ENCODE measurements around the gene SLC6A7.

SLC6A7 gene

DNA sequence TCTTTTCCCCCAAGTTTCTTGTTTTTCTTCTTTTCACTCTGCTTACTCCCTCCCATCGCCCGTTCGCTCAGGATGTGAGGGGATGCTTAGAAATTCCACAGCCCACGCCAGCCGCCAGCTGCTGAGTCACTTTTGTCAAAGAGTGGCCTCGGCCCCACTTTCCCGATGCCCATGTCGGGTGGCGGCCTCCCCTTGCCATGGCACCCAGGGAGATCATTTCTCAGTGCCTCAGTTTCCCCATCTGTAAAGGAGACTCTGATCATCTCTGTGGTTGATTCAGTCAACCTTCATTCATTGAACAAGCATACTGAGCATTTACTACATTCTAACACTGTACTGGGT, 33.9 kb upstream of the SLC6A7 start:
- DNase-seq: no peak

DNA sequence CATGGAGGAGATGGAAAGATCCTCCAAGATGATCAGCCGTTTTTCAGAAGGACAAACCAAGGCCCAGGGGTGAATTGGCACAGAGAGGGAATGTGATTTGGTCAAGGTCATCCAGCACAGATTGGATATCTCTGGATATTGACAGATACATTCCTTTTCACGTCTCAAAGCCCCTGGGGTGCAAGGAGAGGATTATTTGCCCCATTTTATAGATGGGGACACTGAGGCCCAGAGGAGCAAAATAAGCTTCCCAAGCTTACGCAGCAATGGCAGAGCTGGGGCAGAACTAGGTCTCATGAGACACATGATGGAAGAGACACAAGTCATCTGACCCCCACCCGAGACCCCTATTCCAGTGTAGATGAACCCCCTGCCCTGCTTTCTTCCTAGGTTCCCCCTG, 33.3 kb upstream of the SLC6A7 start:
- no peak for DNase-seq

DNA sequence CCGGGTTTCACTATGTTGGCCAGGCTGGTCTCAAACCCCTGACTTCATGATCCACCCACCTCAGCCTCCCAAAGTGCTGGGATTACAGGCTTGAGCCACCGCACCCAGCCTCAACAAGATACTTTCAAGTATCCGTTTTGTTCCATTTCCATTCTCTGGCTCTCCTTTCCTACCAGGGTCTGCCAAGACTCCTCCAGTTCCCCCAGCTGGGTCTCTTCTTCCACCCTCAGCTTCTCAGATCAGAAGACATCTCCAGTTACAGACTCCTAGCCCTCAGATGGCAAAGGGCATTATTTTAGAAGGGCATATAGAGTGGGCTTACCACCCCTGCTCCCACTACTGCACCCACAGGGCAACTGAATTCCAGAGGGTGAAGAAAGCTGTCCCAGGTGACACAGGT, 32.7 kb upstream of the SLC6A7 start:
- no peak for DNase-seq

DNA sequence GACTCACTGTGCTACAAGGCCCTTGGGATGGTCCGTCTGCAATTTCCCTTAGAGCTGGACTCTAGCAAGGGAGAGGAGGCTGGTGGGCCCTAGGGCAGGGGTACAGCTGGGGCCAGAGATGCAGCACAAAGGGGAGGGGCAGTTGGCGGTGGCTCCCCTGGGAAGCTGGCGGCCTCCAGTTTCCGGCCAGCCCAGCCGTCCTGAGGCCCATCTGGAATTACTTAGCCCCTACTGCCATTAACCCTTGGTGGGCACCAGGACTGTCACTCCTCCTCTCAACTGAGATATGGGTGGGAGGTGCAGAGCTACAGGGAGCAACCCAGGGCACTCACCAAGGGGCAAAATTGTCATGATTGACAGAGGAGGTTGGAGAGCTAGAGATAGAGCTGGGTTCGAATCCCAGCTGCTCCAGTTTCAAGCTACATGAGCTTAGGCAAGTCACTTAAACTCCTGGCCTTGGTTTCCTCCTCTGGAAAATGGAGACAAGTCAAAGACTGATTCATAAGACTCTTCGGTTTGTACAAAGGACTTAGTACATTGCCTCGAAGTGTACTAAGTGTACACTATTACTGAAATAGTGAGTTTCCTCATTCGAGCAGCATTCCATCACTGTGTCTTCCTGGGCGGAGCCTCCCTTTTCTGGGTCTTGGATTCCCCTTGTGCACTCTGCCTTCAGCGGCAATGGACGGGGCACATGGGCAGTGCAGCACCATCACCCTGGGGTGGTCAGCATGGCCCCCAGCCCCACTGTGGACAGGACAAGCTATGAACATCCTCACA, 31.5 kb upstream of the SLC6A7 start:
- DNase-seq: no peak

DNA sequence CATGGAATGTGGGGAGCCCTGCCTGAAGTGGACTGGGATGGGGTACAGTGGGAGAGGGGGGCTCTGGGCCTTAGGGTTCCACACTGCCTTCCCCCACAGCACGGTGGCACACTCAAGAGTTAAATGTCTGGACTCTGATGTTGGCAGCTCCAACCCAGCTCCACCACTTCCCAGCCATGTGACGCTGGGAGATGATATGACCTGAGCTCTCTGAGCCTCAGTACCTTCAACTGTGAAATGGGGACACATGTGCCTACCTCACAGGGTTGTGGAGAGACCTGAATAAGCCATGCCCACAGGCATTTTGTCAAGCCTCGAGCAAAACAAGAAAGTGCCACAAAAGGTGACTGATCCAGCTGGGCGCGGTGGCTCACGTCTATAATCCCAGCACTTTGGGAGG, 30.8 kb upstream of the SLC6A7 start:
- DNase-seq: no peak

DNA sequence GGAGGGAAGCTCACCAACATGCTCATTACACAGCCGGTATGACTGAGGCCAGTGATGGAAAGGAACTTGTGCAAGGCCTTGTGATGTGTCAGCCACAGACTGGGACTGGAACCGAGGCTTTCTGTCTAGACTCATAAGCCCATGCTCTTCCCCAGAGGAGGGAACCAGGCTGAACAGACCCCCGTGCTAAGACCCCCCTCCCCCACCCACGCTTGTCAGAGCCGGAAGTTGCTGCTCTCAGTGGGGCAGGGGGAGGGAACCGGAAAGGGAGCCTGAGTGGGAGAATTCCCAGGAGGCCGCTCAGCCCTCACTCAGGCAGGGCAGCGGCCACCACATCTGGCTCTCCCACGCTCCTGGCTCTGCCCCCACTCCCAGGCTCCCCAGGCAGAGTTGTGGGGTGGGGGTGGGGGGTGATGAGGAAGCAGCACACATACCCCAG, 30.1 kb upstream of the SLC6A7 start:
- DNase-seq: peak; percentile 74

DNA sequence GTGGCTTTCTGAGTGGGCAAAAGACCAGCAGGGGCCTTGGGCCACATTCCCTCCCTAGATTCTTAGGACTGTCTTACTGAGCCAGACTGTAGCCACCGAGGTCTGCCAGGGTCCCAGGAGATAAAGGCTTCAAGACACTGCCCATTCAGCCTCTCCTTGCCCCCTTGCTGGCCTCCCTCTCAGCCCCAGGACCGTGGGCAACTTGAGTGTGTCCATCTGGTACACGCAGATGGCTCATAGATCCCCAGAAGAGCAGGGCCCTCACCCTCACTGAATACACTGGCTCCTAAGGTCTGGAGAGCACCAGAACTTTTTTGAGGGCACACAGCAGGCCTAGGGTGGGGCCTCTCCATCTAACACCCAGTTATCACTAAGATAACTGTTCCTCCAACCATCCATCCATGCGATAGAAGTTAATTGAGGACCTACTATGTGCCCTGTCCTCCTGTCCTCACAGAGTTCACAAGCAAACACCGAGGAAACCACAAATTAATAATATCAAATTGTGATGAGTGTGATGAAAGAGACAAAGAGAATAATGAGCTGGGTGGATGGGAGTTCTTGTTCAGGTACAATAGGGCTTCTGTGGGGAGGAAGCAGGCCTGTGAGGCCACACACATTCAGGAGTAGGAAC, 29.3 kb upstream of the SLC6A7 start:
- DNase-seq: no peak

DNA sequence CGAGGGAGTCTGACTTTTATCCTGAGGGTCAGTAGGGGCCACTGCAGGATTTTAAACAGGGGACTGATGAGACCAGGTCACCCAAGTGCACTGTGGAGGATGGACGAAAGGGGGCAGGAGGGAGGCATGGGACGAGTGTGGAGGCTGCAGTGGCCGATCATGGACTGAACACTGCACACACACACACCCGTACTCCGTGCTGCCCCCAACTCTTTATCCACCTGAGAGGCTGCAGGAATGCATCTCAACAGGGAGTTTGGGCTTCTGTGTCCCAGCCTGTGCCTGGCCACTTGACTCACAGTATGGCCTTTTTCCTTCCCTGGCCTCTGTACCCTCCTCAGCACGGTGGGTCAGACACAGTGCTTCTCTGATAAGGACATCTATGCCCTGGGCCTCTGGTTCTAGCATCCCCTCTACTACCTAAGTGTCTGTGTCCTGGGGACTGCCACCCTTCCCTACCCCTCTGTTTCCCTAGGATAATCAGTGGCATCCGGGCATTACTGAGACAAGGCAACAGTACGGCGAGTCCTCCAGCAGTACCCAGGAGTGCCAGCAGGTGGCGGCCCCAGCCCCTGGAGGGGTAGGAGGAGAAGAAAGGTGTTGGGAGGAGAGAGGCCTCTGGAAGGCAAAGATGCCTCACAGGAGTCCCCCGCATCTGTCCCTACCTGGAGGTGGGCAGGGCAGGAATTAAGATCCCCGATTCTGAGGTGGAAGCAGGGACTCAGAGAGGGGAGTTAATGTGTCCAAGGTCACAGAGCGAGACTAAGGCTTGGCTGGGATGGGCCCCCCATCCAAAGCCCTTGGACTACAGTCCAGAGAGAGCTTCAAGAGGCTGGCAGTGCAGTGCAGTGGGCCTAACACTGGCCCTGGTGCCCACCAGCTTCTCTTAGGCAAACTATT, 28.4 kb upstream of the SLC6A7 start:
- DNase-seq: peak; percentile 70

DNA sequence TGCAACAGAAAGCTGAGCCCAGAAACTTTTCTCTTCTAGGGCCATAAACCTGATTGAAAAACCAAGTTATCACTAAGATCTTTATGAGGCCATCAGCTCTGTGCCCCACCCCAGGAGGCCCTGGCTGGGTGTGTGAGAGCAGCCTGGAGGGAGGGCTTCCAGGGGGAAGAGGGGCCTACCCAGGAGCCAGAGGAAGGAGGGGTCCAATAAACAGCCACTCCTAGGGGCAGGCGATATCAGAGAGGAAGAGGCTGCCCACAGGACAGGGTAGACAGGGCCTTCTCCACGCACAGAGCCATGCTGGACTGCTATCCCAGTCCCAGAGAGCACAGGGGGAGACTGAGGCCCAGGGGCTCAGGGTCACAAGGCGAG, 27.7 kb upstream of the SLC6A7 start:
- no peak for DNase-seq

DNA sequence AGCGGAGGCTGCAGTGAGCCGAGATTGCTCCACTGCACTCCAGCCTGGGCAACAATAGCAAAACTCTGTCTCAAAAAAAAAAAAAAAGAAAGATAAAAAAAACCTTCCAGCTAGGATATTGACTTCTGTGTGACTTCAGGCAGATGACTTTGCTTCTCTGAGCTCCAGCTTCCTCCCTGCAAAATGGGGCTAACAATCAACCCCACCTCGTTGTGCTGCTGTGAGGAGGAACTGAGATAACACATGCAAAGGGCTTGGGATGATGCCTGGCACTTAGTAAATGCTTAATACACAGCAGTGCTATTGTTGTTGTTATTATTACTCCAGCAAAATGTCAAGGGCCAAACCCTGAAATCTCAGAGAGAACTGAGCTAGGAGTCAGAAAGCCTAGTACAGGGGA, 26.8 kb upstream of the SLC6A7 start:
- no peak for DNase-seq

DNA sequence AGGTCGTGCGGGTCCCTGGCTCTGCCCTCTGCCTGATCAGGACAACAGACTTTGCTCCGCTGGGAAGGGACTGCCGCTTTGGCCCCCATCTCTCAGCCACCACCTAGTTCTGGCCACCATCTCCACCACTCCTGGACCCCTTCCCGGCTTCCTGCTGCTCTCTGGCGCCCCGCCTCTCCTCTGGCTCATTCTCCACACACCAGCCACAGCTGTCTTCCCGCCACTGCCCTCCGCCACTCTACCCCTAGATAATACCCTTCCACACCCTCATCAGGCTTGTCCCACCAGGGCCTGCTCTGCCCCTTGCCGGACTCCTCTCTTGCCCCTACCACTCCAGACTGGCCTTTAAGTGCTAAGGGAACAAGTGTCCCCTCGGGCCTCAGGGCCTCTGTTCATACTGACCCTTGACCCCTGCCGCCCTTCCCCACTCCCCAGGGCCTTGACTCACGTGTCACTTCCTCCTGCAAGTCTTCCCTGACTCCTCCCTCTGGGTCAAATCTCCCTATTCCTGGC, 26.3 kb upstream of the SLC6A7 start:
- DNase-seq: no peak

DNA sequence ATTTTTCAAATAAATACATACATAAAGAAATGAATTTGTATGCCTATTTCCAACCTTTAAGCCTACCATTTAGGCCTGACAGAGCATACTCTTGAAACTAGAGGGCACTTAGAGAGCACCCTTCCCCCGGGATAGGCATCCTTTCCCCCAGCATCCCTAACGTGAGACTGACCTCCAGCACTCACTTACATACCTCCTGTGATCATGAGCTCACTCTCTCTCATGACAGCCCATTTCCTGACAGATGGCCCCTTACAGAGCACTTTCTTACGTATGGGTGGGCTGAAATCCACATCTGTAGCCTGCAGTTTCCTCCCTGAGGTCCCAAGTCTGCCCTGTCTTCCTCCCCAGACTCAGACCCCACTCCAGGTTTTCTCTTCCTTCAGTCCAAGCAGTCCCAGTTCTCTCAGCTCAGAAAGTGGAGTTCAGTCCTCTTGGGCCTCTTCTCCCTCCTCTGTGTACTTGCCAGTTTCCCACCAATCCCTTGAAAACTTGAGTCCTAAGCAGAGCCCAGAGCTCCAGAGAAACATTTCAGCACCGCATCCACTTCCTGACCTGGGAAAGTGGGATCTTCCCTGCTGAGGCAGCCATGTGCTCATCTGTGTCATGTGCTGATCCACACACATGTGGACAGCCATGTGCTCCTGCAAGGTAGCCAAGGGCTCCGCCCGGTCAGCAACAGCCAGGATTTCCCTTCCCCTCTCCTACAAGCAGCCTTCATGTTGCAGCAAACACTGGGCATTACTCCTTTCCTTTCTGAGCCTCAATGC, 25.5 kb upstream of the SLC6A7 start:
- no peak for DNase-seq

DNA sequence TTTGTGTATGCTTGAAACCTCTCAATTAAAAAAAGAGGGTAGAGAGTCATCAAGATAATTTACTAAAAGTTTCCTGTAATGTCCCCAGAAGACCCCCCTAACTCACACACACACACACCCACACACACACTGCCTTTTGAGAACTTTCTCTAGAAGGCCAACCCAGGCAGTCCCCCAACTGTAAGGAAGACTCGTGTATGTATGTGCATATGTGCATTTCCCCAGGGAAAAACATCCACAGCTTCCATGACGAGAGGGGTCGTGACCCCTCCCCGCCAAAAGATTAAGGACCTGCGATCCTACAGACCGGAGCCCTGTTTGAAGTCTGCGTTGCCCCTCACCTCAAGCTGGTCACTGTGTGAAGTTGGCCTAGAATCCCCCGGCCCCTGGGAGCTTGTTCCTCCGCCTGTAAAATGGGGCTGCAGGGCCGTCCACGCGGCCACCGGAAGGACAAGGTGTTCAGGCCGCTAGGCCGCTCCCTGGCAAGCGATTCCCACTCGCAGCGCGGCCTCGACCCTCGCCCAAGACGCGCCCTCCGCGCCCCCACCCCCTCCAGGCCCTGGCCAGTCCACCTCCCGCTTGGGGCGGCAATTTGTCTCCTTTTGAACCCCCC, 23.7 kb upstream of the SLC6A7 start:
- DNase-seq: no peak

DNA sequence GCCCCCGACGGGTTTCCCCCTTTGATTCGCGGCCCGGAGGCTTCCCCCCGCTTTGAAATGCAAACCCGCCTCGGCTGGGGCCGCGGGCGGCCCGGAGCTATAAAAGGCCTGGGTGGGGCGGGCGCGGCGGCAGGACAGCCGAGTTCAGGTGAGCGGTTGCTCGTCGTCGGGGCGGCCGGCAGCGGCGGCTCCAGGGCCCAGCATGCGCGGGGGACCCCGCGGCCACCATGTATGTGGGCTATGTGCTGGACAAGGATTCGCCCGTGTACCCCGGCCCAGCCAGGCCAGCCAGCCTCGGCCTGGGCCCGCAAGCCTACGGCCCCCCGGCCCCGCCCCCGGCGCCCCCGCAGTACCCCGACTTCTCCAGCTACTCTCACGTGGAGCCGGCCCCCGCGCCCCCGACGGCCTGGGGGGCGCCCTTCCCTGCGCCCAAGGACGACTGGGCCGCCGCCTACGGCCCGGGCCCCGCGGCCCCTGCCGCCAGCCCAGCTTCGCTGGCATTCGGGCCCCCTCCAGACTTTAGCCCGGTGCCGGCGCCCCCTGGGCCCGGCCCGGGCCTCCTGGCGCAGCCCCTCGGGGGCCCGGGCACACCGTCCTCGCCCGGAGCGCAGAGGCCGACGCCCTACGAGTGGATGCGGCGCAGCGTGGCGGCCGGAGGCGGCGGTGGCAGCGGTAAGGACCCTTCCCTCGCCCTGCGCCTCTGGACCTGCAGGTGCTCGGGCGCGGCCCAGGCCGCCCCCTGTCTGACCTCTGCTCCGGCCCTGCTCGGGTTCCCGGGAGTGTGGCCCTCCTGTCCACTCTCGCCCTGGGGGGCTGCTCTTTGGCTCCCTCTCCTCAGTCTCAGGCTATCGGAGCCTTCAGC, 23.0 kb upstream of the SLC6A7 start, which contains the start of gene CDX1:
TSS of gene CDX1 (plus strand) at position 129 of the 862 bp plus-strand sequence. CDS start at position 228, 99 bp downstream.
- DNase-seq: no peak

DNA sequence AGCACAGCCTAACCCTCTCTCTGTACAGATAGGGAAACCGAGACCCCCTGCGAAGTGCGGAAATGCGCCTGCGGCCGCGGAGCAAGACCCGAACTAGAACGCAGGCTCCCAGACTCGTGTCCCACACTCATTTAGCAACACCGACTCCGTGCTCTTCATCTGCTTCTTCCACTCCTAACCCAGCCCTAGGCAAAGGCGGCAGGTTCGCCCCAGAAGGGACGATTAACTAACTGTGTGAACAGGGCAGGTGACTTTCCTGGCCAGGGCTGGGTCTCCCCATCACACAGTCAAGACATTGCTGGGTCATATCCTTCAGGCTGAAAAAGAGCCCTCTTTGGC, 22.4 kb upstream of the SLC6A7 start:
- no peak for DNase-seq

DNA sequence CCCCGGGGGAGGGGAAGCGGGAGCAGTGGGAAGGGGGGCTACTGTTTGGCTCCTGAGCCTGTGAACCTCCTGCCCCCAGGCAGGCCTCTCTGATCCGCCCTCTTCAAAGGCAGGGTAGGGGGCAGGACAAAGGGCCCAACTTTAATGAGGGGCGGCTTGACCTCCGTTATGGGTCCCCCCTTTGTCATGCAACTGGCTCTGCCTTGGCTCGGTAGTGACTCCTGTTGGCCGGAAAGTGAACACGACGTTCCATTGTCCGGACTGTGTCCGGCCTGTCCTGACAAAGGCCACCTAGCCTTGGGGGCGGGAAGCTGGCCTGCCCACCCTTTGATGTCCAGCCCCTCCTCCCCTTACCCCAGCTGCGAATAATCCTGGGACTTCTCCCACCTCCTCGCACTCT, 22.0 kb upstream of the SLC6A7 start:
- no peak for DNase-seq

DNA sequence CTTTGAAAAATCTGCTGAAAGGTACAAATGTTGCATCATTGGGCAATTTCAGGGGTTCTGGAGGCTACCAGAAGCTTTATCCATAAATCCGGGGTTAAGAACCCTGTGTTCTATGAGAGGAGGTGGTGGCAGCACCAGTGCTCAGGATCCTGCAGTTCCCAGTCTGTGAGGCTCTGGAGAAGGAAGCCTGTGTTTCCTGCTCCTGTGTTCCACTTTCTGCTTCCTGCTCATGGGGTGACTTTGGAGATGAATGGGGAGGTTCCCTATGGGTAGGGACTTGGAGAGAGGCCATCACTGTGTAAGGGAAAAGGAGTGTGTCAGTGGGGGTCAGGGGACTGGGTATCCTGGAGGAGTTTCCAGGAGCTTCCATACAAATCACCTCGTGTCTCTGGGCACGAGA, 21.0 kb upstream of the SLC6A7 start:
- no peak for DNase-seq

DNA sequence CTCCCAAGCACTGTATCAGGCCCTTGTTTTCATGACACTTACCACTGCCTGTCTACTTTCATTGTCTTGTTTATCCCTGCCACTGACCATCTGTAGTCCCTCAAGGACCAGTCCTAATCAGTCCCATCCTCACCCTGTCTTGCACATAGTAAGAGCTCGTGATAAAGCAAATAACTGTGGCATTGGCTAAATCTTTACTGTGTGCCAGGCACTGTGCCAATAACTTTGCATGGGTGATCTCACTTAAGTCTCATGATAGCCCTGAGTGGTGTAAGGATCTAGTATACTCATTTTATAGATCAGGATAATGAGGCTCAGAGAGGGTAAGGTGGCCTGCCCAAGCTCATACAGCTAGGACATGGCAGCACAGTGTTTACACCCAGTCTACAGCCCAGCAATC, 17.7 kb upstream of the SLC6A7 start:
- no peak for DNase-seq

DNA sequence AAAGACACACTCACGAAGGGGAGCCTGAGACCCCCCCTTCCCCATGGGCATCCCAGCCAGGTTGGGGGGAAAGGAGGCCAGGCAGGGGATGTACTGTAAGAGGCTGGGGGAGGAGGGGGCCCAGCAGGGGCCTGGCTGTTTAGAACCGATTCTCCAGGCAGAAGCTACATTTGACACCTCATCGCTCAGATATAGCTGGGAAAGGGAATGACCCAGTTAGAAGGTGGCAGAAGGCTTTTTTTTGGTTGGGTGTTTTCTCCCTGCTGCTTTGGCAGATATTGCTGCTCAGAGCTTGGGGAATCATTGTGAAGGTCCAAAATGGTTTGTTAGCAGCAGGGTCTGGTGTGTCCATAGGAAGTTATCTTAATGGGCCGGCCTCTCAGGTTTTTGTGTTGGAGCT, 17.3 kb upstream of the SLC6A7 start:
- no peak for DNase-seq

DNA sequence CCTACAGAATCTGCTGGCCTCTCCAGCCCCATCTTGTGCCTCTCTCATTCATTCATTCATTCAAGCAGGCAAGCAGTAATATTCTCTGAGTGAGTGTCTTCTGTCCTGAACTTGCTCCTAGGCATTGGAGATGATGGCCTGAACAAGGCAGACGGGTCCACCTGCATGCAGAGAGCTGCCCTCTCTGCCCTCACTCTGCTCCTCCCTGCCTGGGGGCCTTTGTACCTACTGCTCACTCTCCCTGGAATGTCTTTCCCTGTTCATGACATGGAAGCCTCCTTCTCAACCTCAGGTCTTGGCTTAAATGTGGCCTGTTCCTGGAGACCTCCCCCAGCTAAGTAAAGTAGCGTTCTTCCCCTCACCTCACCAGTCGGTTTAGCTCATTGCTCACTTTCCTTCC, 16.7 kb upstream of the SLC6A7 start:
- DNase-seq: no peak

DNA sequence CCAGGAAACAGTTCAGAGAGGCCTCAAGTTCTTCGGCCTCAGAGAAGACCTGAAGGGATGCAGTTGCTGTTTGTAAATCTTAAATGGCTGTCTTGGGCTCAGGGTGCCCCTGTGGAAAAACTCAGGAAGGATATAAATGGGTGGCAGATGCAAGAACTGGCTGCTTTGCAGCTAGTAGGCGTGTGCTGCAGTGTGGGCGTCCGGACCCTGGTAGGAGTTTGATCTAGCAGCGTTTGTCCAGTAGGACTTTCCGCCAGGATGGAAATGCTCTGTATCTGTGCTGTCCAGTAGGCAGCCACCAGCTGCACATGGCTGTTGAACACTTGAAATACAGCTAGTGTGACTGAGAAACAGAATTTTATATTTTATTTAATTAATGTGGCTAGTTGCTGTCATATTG, 15.6 kb upstream of the SLC6A7 start:
- no peak for DNase-seq

DNA sequence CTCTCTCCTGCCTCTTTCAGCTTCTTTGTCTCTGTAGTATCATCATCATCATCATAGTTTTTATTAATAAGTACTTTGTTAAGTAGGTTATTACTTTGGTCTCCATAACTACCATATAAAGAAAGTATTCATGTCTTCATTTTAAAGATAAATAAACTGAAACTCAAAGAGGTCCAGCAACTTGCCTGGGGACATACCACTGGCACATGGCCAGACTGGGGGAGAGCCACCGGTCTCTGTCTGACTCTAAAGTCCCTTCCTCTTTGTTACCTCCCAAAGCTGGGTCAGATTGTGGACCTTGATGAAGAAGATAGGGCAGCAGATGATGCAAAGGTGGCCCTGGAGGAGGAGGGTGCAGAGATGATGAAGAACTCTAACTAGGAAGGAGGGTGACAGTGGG, 14.8 kb upstream of the SLC6A7 start:
- DNase-seq: no peak

Measured in inflammatory macrophage treated with lipopolysaccharide for 4 hours (primary cell).